Breast epithelium (tissue), 4 donors: ENCODE data around the gene PNLIPRP2. TPM values are rescaled to one million over a fixed set of nuclear protein-coding genes. Genes with fewer than 3 reads are reported as not detected.

Experiments
- DNase-seq, 2 donors: peaks; one replicate each; pipeline ENCODE4 v3.0.0-alpha.2; 2019; ENCODE audit warnings: low spot score in 2 of 2
- H3K27ac ChIP-seq, 2 donors: fragments of 200-600 bp; sonication (generic) in 1 of 2; one replicate each; pipeline ENCODE4 v1.5.1; 2016 to 2019; ENCODE audit warnings: mild to moderate bottlenecking in 1 of 2
- H3K27me3 ChIP-seq, 2 donors: fragments of 200-600 bp; sonication (generic) in 1 of 2; one replicate each; pipeline versions ENCODE4 v1.5.1 to v1.6.0; 2017 to 2019; ENCODE audit warnings: control low read depth in 1 of 2, mild to moderate bottlenecking in 1 of 2
- H3K36me3 ChIP-seq: fragments of 200-600 bp; one replicate; pipeline ENCODE4 v1.5.1; 2019
- H3K4me1 ChIP-seq, 2 donors: fragments of 200-600 bp; sonication (generic); one replicate each; pipeline ENCODE4 v1.5.1; 2016 to 2019; ENCODE audit warnings: control low read depth in 1 of 2
- H3K4me3 ChIP-seq, 3 donors: fragments of 200-600 bp; sonication (generic); 1 replicate in 2 of 3; 2 replicates in 1 of 3; pipeline ENCODE4 v1.5.1; 2016 to 2019; ENCODE audit warnings: mild to moderate bottlenecking in 3 of 3, moderate library complexity in 2 of 3
- H3K9me3 ChIP-seq, 2 donors: fragments of 200-600 bp; sonication (generic) in 1 of 2; one replicate each; pipeline ENCODE4 v1.5.1; 2016 to 2019; ENCODE audit warnings: control low read depth in 1 of 2
- POLR2A ChIP-seq: fragments of 450-650 bp; IDR thresholded peaks from one replicate; pipeline ENCODE4 v1.6.1; 2016; ENCODE audit warnings: antibody characterized with exemption, mild to moderate bottlenecking, moderate library complexity
- POLR2AphosphoS5 ChIP-seq, 3 donors: sonication (generic); formaldehyde crosslinking; IDR thresholded peaks; one replicate each; pipeline ENCODE4 v1.6.1; 2017; ENCODE audit warnings: antibody characterized with exemption in 3 of 3
- intact Hi-C: fragments of 100-400 bp; cut with DNase I; formaldehyde crosslinking; loops from one replicate; pipeline ENCODE4 v1.15.1; 2023; ENCODE audit warnings: low total_unique reads
- total RNA-seq, 3 donors: library from RNA; depleted of rRNA; stranded (reverse); fragments of >200 nt; gene quantifications; one replicate each; pipeline ENCODE4 v1.1.0, GENCODE V29; 2016
- TF ChIP-seq, protein P1 (sequence below), 3 donors: fragments of 450-650 bp; IDR thresholded peaks; one replicate each; pipeline ENCODE4 v1.5.1; 2016 to 2017; ENCODE audit warnings: antibody characterized with exemption in 3 of 3, mild to moderate bottlenecking in 3 of 3, moderate library complexity in 3 of 3

The PNLIPRP2 gene
- total RNA-seq, 3 donors from 2014 or later: not detected

DNA sequence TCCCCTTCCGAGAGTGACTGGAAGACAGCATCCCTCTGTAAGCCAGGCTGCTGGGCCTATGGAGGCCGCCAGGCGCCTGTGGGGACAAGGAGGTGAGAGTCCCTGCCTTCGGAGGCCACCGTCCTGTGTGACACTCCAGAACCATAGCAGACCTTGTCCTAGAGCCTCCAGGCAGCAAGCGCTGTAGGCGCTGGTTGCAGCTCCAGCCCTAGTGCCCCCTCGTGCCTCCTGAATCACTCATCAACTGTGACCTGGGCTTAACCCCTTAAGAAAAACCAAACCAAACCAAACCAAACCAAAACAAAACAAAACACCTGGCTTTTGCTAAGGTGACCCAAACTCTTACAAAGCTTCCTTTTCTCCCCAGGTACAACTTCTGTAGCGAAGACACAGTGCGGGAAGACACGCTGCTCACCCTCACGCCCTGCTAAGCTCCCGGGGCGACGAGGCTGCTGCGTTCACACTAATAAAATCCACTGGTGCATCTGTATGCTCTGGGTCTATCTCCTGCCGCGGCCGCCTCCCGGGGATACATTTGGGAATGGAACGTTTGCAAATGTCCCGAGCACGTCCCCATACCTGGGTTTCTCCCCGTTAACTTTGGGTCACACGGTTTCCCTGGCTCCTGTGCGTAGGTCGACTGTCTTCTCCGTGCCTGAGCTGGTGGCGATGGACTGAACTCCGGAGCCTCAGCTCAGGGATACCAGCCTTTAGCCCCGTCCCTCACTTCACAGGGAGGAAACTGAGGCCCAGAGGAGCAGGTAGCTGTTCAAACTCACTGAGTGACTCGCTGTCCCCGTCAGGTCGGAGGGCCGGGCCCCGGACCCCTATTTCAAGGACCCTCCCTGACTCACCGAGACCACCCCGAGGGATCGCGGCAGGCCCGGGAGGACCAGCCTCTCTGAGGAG is 11.8 kb upstream of the PNLIPRP2 start:
- intact Hi-C loops: no loop called here
- no peak for DNase-seq

DNA sequence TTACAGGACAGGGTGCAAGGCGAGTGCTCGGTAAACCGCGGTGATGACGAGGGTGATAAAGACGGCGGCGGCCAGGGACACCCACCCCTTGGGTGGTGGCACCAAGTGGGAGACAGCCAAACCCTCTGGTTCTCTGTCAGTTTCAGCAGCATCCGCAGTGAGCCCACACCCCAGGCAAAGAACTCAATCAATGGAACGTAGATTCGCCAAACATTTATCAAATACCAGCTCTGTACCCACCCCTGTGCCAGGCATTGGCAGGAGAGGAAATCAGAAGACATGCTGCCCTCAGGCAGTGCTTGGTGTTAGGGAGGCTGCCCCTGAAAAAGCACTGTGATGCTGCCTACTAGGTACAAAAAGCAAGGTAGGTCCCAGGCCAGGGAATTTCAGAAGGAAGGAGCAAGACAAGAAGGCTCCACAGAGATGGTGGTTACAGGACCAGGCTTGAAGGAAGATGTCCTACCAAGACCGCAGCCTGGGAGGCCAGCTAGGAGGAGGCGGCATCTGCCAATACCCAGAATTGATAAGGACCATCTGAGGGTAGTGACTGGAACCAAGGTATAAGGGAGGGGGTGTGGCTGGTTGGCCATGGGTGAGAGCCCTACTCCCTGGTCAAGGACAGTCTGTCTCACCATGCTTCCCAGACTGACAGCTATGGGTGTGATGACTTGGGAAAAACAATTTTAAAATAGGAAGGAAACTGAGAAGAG is 10.2 kb upstream of the PNLIPRP2 start:
- Histone ChIP-seq H3K27me3 (peaks cover 0 to 23% of the 10 kb centered on the region in 2 donors), H3K4me1 (no peaks in the 10 kb centered on the region), H3K27ac (no peak overlapping the region), H3K9me3 (no peaks in the 10 kb centered on the region), H3K36me3 (no peaks in the 10 kb centered on the region), H3K4me3 (no peak overlapping the region)
- TF ChIP-seq POLR2A (no peak), POLR2AphosphoS5 (IDR thresholded peaks at IDR 0.05) (no peak)
- TF ChIP-seq, protein P1, sequence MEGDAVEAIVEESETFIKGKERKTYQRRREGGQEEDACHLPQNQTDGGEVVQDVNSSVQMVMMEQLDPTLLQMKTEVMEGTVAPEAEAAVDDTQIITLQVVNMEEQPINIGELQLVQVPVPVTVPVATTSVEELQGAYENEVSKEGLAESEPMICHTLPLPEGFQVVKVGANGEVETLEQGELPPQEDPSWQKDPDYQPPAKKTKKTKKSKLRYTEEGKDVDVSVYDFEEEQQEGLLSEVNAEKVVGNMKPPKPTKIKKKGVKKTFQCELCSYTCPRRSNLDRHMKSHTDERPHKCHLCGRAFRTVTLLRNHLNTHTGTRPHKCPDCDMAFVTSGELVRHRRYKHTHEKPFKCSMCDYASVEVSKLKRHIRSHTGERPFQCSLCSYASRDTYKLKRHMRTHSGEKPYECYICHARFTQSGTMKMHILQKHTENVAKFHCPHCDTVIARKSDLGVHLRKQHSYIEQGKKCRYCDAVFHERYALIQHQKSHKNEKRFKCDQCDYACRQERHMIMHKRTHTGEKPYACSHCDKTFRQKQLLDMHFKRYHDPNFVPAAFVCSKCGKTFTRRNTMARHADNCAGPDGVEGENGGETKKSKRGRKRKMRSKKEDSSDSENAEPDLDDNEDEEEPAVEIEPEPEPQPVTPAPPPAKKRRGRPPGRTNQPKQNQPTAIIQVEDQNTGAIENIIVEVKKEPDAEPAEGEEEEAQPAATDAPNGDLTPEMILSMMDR (IDR thresholded peaks at IDR 0.05): no peak
- DNase-seq: no peak
- intact Hi-C loops: no loop called here

More for the DNA sequence above, 11.8 kb upstream of the PNLIPRP2 start:
- Histone ChIP-seq H3K27me3 (peaks cover 0 to 23% of the 10 kb centered on the region in 2 donors), H3K27ac (no peak overlapping the region), H3K9me3 (no peaks in the 10 kb centered on the region), H3K36me3 (no peaks in the 10 kb centered on the region), H3K4me1 (no peaks in the 10 kb centered on the region), H3K4me3 (peak overlapping the region in 1 of 3 donors; percentile 42)
- no peak for TF ChIP-seq POLR2AphosphoS5 (IDR thresholded peaks at IDR 0.05)
- TF ChIP-seq, protein P1 (IDR thresholded peaks at IDR 0.05): no peak
- TF ChIP-seq POLR2A: no peak

DNA sequence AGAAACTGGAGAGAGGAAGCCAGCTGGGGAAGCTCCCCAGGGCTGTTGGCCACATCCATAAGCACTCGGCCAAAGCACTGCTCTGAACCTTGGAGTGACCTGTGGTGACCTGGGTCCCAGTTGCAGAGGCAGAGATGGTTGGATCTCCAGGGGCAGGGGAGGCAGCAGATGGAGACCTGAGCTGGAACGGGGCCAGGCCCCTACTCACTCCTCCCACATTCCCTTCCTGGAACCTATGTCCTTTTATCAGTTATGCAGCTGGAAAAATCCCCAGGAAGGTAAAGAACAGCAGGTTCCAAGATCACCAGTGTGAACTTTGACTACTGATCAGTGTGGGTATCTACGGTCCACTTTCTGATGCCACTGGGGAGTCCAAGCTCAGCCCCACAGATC is 9.6 kb upstream of the PNLIPRP2 start:
- DNase-seq: no peak
- H3K36me3 ChIP-seq: no peaks in the 10 kb centered on the region
- H3K9me3 ChIP-seq: no peaks in the 10 kb centered on the region
- no peak overlapping the region for H3K27ac ChIP-seq
- TF ChIP-seq POLR2AphosphoS5 (IDR thresholded peaks at IDR 0.05) (no peak), POLR2A (no peak)
- TF ChIP-seq, protein P1 (IDR thresholded peaks at IDR 0.05): no peak
- H3K4me3 ChIP-seq: no peak overlapping the region
- peaks cover 0 to 23% of the 10 kb centered on the region in 2 donors for H3K27me3 ChIP-seq
- no peaks in the 10 kb centered on the region for H3K4me1 ChIP-seq
- intact Hi-C loops: no loop called here

DNA sequence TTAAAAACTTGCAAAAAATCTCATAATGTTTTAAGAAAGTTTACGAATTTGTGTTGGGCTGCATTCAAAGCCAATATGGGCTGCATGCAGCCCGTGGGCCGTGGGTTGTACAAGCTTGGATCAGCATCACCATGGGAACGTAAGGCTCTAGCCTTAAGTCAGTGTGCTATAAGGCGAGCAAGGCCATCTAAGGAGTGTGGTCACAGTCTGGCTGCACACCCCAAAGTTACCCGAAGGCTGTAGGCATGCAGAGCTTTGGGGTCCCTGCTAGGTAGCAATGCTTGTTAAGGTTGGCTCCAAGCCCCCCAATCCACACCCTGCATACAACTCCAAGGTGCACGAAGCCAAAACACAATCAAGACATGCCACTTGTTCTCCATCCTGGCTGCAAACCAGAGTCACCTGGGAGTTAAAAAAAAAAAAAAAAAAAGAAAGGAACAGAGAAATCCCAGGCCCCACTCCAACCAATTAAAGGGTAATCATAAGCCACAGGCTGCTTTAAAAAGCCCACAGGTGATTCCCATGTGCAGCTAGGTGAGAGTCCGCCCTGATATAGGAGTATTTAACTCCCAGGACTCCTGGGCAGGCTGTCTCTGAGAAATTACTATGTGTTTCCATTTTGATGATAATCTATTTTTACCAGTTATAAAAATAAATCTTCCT is 8.5 kb upstream of the PNLIPRP2 start:
- intact Hi-C loops: no loop called here
- TF ChIP-seq POLR2AphosphoS5 (IDR thresholded peaks at IDR 0.05) (no peak), POLR2A (no peak)
- TF ChIP-seq, protein P1 (IDR thresholded peaks at IDR 0.05): no peak
- DNase-seq: no peak

More for the DNA sequence above, 8.5 kb upstream of the PNLIPRP2 start:
- Histone ChIP-seq H3K36me3 (no peaks in the 10 kb centered on the region), H3K9me3 (no peaks in the 10 kb centered on the region), H3K27me3 (peaks cover 0 to 23% of the 10 kb centered on the region in 2 donors), H3K4me1 (no peaks in the 10 kb centered on the region), H3K27ac (no peak overlapping the region), H3K4me3 (no peak overlapping the region)
